ENCODE data around the gene PLD6. TPM values are rescaled to one million over a fixed set of nuclear protein-coding genes. Genes with fewer than 3 reads are reported as not detected.
"Not testable (repeated sequence)": the region's sequence is repeated elsewhere in the genome, so short reads cannot be mapped to it uniquely, and the experiment has no call there.

PLD6 gene
- polyA plus RNA-seq, 1 donor from 2014 or later: 5.8 TPM

DNA sequence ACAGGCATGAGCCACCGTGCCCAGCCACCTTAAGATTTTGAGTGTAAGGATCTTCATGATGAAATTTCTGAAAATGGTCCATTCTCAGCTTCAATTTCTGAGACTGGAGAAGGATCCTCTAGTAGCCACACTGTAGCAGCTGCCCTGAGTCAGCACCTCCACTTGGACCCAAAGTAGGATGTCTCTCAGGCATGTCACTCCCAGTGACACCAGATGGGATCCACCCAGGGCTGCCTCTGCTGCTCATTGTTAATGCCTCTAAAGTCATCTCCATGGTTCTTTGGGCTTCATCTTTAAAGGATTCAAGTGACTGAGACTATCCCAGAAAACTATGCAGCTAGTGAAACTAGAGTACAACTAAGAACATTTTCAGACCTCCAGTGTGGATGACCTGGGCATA, 7.9 kb downstream of the PLD6 start:
- Mint-ChIP-seq H3K27me3 (no peaks in the 10 kb centered on the region), H3K4me3 (no peak overlapping the region)

GRCh38 chr17:17196776-17197175, 9.4 kb downstream of the PLD6 start:
- Mint-ChIP-seq H3K36me3 (peaks cover 2% of the 10 kb centered on the region), H3K9me3 (no peaks in the 10 kb centered on the region), H3K27me3 (no peaks in the 10 kb centered on the region), H3K4me1 (peaks cover 0 to 14% (median 2%) of the 10 kb centered on the region in 3 donors), H3K4me3 (no peak overlapping the region), H3K27ac (peak overlapping the region in 1 of 3 donors; percentile 86)

More for the DNA sequence above, 7.9 kb downstream of the PLD6 start:
- Mint-ChIP-seq H3K9me3 (no peaks in the 10 kb centered on the region), H3K4me1 (peaks cover 0 to 13% (median 2%) of the 10 kb centered on the region in 3 donors), H3K27ac (peak overlapping the region in 1 of 3 donors; percentile 70), H3K36me3 (peaks cover 4% of the 10 kb centered on the region)

- not testable (repeated sequence) for H3K9me3 Mint-ChIP-seq, H3K27ac Mint-ChIP-seq, H3K36me3 Mint-ChIP-seq, H3K27me3 Mint-ChIP-seq, H3K4me3 Mint-ChIP-seq
- H3K4me1 Mint-ChIP-seq: peaks cover 0 to 14% (median 2%) of the 10 kb centered on the region in 3 donors
Observed at GRCh38 chr17:17195466-17195865, 10.7 kb downstream of the PLD6 start.

DNA sequence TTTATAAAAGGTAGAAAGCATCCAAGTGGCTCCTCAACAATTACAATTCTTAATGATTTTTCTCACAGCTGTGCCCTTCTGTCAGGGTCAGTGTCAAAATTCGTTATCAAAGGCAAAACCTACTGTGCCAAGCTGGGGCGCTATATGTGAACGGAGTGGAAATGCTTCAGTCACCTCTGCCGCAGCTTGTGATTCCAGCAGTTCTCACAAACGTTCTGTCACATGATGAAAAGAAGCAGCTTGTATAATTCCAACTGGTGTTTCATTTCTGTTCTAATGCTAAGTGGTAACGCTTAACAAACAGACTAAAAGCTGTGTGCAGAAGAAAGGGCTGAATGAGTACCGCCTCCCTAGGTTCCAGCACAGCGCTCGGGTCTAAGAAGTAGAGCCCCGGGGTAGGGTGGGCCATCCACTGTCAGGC, 14.2 kb downstream of the PLD6 start:
- Mint-ChIP-seq H3K4me3 (no peak overlapping the region), H3K27ac (peak overlapping the region in 1 of 3 donors; percentile 39), H3K4me1 (peaks cover 0 to 21% (median 2%) of the 10 kb centered on the region in 3 donors), H3K27me3 (no peaks in the 10 kb centered on the region), H3K36me3 (no peaks in the 10 kb centered on the region), H3K9me3 (no peaks in the 10 kb centered on the region)

DNA sequence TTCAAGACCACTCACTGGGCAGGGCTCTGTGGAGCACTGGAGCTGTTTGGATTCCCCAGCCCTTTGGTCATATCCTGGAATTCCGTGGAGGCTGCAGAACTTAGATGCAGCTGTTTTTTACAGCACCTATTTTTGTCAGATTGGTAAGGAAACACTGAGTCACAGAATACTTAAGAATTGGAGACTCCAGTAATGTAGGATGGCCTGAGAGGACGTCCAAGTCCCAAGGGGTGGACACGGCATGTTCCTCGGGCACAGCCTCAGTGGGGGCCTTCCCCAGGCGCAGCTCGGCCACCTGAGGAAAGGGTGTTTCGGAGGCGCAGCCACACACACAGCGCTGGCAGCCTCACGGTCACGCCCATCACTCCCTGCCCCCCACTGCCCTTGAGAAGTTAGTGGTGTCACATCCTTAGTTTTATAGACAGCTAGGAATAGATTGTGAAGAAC, 14.8 kb downstream of the PLD6 start:
- Mint-ChIP-seq H3K4me1 (peaks cover 0 to 24% (median 2%) of the 10 kb centered on the region in 3 donors), H3K9me3 (no peaks in the 10 kb centered on the region), H3K4me3 (no peak overlapping the region), H3K27ac (no peak overlapping the region), H3K27me3 (no peaks in the 10 kb centered on the region), H3K36me3 (no peaks in the 10 kb centered on the region)

DNA sequence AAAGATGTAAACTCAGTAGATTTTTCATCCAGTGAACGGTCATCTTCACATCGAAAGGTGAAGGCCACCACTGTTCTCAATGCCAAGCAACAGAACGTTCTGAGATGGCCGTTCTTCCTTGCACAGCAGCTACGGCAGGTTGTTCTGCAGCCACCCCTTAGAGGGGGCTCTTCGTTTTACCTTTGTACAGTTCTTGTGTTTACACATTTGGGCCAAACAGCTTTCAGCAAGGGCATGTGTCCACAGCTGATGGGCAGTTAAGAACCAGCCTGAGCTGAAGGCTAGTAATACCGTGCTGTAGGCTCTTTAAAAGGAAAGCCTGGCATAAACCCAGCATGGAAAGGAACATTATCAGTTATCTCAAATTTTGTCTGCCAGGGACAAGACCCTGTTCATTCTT, 15.9 kb downstream of the PLD6 start:
- Mint-ChIP-seq H3K36me3 (peaks cover 3% of the 10 kb centered on the region), H3K27ac (peak overlapping the region in 1 of 3 donors; percentile 75), H3K4me1 (peaks cover 7 to 32% (median 10%) of the 10 kb centered on the region in 3 donors), H3K4me3 (no peak overlapping the region), H3K27me3 (no peaks in the 10 kb centered on the region), H3K9me3 (no peaks in the 10 kb centered on the region)

GRCh38 chr17:17189559-17189958, 16.6 kb downstream of the PLD6 start:
- H3K9me3 Mint-ChIP-seq: no peaks in the 10 kb centered on the region
- no peaks in the 10 kb centered on the region for H3K27me3 Mint-ChIP-seq
- H3K4me3 Mint-ChIP-seq: no peak overlapping the region
- peaks cover 9 to 38% (median 10%) of the 10 kb centered on the region in 3 donors for H3K4me1 Mint-ChIP-seq
- H3K36me3 Mint-ChIP-seq: peaks cover 3% of the 10 kb centered on the region
- H3K27ac Mint-ChIP-seq: peak overlapping the region in 1 of 3 donors; percentile 67

DNA sequence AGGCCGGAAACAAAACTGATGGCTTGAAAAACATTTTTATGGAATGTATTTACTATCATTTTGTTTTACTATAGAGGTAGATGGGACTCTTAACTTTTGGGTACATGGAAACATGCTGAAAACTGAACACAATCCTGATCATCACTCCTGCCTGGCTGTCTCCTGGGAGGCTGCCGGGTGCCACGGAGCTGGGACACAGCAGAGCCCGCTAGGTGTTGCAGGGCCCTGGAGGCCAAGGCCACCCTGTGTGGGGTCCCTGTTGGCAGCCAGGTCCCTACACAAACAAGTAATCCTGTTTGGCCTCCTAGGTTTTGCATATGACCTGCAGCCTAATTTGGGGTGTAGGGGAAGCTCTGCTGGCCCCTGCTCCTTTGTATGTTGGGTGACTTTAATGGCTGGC, 17.5 kb downstream of the PLD6 start:
- Mint-ChIP-seq H3K4me1 (peaks cover 10 to 43% (median 11%) of the 10 kb centered on the region in 3 donors), H3K36me3 (peaks cover 3% of the 10 kb centered on the region), H3K9me3 (no peaks in the 10 kb centered on the region), H3K4me3 (no peak overlapping the region), H3K27me3 (no peaks in the 10 kb centered on the region), H3K27ac (peak overlapping the region in 1 of 3 donors; percentile 71)

- Mint-ChIP-seq H3K4me3 (no peak overlapping the region), H3K9me3 (no peaks in the 10 kb centered on the region), H3K4me1 (peaks cover 16 to 51% (median 17%) of the 10 kb centered on the region in 3 donors), H3K27ac (peak overlapping the region; percentile 14 to 78 (median 31)), H3K27me3 (no peaks in the 10 kb centered on the region), H3K36me3 (peaks cover 3% of the 10 kb centered on the region)
Observed at GRCh38 chr17:17186551-17187505, 19.3 kb downstream of the PLD6 start.

GRCh38 chr17:17186051-17186450, 20.1 kb downstream of the PLD6 start:
- Mint-ChIP-seq H3K9me3 (no peaks in the 10 kb centered on the region), H3K27me3 (no peaks in the 10 kb centered on the region), H3K4me1 (peaks cover 22 to 58% (median 24%) of the 10 kb centered on the region in 3 donors), H3K36me3 (peaks cover 3% of the 10 kb centered on the region), H3K27ac (peak overlapping the region in 2 of 3 donors; percentile 14 to 86), H3K4me3 (peak overlapping the region in 1 of 4 donors; percentile 24)

DNA sequence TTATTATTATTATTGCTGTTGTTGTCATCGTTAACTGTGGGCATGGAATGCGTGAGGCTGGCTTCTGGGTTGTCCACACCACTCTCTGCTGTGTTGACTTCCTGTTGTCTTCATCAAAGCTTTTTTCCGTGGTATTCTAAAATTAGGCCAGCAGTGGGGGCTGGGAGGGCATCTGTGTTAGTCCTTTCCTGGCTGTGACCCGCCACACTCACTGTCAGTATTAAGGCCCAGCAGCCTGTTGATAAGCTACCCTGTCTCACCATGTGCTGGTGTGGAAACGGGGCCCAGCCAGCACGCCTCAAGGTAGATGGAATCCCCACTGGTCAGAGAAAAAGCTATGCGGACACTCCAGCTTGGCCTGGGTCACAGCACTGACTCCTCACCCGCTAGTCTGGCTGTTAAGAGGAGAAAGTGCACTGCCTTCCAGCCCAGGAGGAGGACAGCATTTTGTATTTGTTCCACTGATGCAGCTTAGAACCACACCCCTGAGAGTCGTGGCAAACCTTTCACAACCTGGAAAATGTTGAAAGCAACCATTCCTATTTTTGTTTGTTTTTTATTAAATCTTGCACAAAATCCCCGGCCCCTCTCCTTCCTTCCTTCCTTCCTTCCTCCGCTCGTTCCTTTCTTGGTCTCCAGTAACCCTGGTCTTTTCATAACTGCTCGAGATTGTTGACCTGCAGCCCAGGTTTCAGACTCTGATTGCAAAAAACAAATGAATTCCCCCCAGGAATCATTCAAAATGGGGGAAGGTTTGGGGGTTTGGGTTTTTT, 21.0 kb downstream of the PLD6 start:
- not testable (repeated sequence) for H3K9me3 Mint-ChIP-seq, H3K36me3 Mint-ChIP-seq, H3K27me3 Mint-ChIP-seq
- peaks cover 24 to 64% (median 27%) of the 10 kb centered on the region in 3 donors for H3K4me1 Mint-ChIP-seq
- H3K27ac Mint-ChIP-seq: peak overlapping the region in 2 of 3 donors; percentile 47 to 86
- H3K4me3 Mint-ChIP-seq: peak overlapping the region in 2 of 4 donors; percentile 12 to 81

GRCh38 chr17:17183744-17184143, 22.4 kb downstream of the PLD6 start:
- Mint-ChIP-seq H3K27ac (peak overlapping the region in 1 of 3 donors; percentile 78), H3K36me3 (peaks cover 12% of the 10 kb centered on the region), H3K9me3 (no peaks in the 10 kb centered on the region), H3K4me3 (peak overlapping the region in 2 of 4 donors; percentile 70 to 82), H3K4me1 (peaks cover 32 to 67% (median 34%) of the 10 kb centered on the region in 3 donors), H3K27me3 (no peaks in the 10 kb centered on the region)

DNA sequence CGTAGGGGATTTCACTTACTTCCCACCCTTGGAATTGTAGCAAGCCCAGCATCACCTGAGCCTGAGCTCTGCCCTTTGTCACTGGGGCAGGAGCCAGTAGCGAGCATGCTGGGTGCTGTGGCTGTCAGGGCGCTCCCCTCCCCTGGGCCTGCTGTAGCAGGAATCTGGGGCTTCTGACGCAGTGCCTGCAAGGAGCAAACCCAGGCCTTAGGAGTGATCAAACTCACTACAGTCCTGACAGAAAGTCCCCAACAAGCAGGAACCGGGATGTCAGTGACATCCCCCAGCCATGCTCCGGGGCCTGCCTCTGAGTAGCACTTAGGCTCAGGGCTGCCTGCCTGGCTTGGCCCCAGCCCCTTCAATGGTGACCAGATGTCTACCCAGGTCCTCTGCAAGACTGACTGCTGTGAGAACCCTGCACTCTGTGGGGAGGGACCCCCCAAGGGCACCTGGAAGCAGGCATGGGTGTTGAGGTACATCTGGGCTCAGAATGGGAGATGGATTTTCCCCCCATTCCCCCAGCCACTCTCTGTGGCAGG, 23.5 kb downstream of the PLD6 start:
- Mint-ChIP-seq H3K4me3 (peak overlapping the region in 2 of 4 donors; percentile 58 to 88), H3K36me3 (peaks cover 15% of the 10 kb centered on the region), H3K9me3 (no peaks in the 10 kb centered on the region), H3K27me3 (no peaks in the 10 kb centered on the region), H3K4me1 (peaks cover 32 to 66% (median 39%) of the 10 kb centered on the region in 3 donors), H3K27ac (peak overlapping the region; percentile 57 to 74 (median 71))

- peak overlapping the region; percentile 71 to 90 (median 74) for H3K27ac Mint-ChIP-seq
- H3K27me3 Mint-ChIP-seq: no peaks in the 10 kb centered on the region
- H3K9me3 Mint-ChIP-seq: no peaks in the 10 kb centered on the region
- H3K4me1 Mint-ChIP-seq: peaks cover 32 to 68% (median 39%) of the 10 kb centered on the region in 3 donors
- H3K36me3 Mint-ChIP-seq: peaks cover 15% of the 10 kb centered on the region
- H3K4me3 Mint-ChIP-seq: peak overlapping the region; percentile 50 to 92 (median 73)
Observed at GRCh38 chr17:17181666-17182597, 24.2 kb downstream of the PLD6 start.

All from IgD-negative memory B cell (primary cell).